Dedifferentiated amniotic fluid mesenchymal stem cell (primary cell): Measurements from ENCODE around the gene C18orf32.
A peak's percentile ranks its signal among the peaks of the same experiment; 100 is the strongest.
"Not testable (repeated sequence)": the region's sequence is repeated elsewhere in the genome, so short reads cannot be mapped to it uniquely, and the experiment has no call there.

Source experiments
- DNase-seq: peaks from one replicate; pipeline ENCODE4 v3.0.0-alpha.2; 2016; ENCODE audit errors: extremely low spot score

The C18orf32 gene

DNA sequence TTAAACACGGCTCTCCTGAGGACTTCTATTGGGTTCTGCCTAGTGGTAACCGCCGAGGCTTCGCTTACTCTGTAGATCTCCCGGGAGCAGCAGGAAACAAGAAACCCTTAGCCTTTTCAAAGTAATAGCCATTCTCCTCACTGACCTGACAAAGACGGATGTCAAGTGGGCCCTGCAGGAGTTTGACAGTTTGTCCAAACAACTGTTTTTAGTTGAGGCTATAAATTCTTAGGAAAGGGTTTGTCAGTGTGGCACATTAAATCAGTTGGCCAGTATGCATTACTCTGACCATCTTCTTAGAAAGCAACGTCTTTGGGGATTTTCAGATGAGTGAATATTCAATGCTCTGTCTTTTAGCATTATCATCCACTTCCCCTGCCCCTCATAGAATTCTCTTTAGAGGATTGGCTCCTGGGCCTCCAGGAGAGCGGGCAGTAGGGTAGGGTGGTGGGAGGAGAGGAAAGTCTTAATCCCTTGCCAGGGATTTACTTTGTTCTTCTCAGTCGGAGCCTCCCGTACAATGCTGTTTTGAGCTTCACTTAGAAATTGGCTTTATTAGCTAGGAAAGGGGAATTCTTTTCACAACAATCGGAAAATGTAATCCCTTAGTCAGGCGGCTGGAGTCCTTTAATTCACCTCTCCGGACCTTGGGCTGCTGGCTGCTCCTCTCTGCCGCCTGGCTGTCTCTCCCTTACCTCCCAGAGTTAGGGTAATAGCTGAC lies 13.3 kb upstream of the C18orf32 start:
- DNase-seq: no peak

DNA sequence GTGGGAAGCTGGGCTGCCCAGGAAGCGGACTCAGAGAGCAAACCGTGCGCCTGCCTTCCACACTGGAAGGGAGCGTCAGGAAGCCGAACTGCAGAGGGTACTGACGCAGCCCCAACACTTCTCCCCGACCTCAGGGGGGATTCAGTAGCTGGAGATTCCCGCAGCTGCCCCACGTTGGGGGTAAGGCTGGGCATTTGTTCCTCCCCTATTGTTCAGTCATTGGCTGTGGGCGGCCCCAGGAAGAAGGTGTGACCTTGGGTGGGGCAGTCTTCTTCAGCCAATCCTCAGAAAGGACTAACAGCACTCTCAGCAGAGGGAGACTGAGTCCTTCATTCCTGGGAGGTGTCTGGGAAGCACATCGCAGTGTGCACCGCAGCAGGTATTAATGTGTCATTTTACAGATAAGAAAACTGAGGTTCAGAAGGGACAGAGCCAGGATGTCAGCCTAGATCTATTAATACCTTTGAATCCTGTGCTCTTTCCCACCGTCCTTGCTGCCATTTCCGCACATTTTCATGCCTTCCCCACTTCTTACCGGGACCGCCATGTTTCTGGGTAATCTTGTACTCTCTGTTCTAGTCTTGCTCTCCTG lies 12.1 kb upstream of the C18orf32 start:
- no peak for DNase-seq

DNA sequence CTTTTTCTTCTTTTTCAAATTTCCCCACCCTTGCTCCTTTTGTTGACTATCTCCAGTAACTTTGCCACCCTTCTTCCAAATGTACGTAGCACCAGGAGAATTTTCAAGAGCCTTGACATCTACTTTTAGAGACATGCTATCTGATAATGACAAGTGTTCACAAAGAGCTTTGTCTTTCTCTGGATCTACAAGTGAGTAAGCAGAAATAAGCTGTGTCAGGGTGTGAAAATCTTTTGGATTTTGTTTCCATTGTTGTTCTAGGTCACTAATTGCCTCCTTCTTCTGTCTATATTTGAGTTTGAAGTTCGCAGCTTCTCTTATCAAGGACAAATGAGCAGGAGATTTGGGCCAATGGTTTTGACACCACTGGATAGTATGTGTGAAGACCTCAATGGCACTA lies 8.4 kb upstream of the C18orf32 start:
- DNase-seq: no peak

DNA sequence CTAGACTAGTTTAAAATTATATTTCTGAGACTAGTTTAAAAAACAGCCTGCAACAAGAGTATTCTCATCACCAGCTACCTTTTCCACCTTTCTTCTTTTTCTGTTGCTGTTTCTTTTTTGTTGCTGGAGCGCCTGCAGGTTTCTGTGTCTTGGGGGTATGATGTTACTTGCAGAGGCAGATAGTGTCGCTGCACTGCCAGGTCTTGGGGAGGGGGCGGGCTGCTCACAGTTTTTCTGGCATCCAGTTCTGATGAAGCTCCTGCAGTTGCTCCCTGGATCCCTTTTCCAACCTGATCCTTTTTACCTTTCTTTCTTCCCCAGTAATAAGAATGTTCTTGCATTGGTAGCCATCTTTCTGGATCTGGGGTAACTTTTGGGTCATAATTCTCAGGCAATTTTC lies 8.0 kb upstream of the C18orf32 start:
- DNase-seq: no peak

DNA sequence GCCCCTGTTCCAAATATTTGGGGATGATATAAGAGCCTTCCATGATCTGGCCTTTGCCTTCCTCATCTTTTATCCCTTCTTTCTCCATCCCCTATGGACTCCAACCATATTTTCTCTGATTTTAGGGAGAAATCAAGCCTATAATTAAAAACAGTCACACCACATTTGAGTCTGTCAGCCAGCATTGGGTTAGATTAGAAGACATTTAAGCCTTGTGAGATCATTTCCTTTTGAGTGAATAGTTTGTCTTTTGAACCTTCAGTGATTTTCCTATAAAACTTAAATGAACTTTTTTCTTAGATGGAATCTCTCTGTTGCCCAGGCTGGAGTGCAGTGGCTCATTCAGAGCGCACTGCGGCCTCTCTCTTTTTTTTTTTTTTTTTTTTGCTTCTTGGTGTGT lies 7.6 kb upstream of the C18orf32 start:
- no peak for DNase-seq

DNA sequence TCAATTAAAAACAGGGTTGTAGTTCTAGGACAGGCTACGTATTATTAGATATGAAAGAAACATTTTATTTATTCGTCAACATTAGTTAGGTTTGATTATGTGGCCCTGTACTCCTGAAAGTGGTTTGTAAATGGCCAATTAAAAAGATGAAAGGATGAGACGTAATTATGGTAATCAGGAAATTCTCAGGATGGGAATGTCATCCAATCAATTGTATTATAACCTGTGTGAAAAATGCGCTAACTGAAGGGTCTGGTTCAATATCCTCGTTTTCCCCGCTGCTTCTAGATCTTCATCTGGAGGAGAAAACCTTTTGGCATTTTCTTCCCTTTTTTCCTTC lies 5.6 kb upstream of the C18orf32 start:
- no peak for DNase-seq

DNA sequence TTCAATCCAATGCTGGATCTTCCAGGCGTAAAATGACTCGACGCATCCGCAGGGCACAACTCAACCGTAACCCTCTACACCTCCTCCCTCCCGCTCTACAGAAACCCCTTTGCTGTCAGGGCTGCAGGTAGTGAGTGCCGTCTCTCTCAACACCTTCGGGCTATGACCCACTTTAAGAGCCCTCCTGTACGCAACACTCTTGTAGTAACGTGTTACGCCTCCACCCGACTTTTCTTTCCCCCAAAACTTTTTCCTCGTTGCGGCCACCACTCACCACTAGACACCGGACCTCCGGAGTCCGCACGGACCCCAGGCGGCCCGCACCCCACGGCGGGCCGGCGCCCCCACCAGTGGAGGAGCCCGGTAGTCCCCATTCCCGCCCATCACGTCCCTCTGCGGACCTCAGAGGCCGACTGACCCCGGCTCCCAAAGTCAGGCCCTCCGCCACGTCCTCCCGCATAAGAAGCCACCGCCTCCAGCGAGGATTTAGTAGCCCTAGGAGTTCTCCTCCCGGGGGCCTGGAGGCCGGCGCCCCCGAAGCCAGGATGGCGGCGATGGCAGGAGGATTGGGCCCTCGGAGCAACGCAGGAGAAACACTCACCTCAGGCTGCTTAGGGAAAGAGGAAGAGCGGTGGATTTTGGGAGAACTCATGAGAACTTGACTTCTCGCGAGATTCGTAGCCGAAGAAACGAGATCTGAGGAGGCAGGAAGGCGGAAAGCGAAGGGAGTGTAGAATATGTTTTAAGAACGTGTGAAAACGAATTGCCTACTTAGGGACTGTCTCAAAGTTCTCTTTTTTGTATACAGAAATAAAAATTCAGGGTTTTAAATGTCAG lies 5.0 kb upstream of the C18orf32 start, which contains the start of gene RPL17:
RPL17 (minus strand) TSS at position 609 of the 837 bp plus-strand sequence.
- DNase-seq: peak; percentile 100

DNA sequence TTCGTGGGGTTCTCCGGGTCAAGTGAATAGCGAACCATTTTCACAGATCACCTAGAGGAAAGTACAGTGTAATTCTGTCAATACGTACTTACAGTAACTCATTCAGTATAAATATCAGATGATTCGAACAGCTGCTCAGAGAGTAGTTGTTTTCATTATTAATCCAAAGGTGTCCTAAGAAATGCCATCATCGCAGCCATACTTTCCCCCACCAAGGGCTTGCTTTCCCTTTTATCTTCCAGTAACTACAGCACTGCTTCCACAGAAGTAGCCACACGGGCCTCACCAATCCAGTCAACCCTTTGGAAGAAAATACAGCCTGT lies 4.5 kb upstream of the C18orf32 start:
- no peak for DNase-seq

DNA sequence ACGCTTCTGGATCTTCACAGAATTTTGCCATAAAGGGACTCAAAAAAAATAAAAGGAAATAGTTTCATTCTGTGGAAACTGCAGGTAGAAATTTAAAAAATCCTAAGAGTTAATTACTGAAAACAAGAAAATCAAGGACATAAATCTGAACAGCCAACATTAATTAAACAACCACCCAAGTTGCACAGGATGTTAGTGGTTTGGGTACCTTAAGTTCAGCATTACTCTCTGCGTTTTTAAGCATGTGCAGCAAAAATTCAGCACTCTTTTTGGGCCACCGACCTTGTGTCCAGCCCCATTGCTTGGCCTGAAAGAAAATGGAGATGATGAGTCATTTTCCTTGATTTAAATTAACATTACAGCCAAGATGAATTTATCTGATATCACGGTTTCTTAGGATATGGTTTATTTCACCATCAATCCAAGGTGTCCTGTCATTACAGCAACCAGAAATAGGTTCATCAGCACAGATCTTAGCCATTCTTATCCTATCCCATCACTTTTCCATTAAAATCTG lies 3.3 kb upstream of the C18orf32 start:
- no peak for DNase-seq

DNA sequence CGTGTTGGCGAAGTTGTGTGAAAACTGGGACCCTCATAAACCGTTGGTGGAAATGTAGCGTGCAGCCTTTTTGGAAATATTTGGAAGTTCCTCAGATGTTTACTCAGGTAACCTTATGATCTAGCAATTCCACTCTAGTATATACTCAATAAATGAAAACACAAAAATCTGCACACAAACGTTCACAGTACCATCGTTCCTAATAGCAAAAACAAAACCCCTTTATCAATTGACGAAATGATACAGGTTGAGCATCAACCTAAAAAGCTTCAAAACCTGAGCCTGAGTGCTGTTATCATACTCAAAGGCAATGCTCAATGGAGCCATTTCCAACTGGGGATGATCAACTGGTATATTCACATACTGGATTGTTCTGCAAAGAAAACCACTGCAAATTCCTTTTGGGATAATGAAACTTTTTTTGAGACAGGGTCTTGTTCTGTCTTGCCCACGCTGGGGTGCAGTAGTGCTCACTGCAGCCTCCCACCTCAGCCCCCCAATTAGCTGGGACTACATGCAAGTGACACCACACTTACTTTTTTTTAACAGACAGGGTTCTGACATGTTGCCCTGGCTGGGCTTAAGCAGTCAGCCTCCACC lies 777 bp upstream of the C18orf32 start:
- DNase-seq: no peak

DNA sequence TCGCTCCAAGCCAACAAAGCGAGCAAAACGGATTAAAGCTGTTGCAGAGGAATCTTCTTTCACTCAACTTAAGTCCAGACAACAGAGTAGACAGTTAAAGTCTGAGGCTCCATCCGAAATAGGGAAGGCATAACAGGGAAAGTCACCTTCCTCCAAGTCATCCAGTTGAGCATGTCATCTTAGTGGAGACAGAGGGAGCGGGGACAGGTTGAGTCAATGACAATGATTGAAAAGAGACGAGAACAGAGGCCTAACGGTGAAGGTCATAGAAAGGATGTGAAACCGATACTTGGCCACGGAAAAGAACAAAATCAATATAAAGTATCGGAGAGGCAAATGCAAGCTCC lies 455 bp downstream of the C18orf32 start:
- DNase-seq: no peak

DNA sequence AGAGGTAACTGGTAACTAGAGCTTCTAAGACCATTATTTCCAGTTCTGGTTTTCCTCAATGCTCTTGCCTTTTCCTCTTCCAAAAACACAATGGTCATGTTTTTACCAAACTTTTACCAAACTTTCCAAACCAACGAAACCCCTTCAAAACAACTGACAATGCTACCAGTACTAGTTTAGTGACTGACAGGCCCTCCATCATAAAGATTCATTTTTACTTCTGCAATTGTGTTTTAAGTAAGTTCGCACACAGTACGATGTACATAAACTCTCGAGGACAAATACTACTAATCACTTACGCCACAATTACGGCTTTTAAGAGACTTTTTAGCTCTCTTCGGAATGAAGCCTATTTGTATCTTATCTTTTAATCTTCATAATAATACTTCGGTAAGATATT lies 900 bp downstream of the C18orf32 start:
- no peak for DNase-seq

DNA sequence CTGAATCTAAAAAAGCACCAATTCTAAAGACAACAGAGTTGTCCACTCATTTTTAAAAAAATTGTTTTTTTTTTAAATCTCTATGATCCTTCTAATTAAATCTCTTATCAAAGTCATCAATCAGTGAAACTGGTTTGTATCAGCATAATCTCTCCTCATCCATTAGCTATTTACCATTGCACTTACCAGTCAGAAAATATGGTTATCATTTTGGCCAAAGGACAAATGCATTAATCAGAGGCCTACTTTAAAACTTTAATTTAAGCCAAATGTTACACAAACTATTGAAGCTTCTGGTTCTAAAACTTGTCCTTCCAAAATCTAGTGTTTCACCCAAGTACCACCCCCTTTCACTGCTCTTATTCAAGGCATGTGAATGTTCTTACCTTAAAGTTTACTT lies 3.8 kb downstream of the C18orf32 start:
- DNase-seq: no peak

DNA sequence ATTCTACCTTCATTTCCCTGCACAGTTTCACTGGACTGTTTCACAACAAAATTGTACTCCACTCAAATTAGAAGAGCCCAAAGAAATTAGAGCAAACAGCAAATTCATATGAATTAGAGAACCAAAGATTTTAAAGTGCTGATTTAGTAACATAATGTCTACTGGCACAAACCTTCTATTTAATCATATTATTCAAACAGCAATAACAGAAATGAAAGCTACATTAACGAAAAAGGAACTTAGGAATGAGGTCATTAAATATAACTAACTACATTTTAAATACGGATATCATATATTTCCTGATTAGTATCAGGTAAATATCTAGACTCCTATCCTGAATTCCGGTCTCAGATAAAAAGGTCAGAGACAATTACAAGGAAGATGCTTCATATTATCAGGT lies 5.1 kb downstream of the C18orf32 start:
- no peak for DNase-seq

DNA sequence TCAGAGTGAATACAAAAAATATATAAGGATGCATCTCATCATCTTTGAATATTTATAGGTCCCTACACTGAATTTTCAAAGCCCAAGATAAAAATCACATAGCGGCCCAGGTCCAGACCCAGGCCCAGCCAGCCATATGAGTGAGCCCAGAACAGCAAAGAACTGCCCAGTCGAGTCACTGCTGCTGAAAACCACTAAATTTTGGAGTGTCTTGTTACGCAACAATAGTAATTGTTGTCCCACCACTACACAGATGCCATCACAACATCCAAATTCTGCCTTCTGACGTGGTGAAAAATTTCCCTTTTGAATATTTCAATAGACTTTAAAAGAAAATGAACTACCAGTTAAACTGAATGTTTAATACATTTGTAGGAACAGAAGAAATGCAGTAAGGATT lies 5.7 kb downstream of the C18orf32 start:
- DNase-seq: no peak

DNA sequence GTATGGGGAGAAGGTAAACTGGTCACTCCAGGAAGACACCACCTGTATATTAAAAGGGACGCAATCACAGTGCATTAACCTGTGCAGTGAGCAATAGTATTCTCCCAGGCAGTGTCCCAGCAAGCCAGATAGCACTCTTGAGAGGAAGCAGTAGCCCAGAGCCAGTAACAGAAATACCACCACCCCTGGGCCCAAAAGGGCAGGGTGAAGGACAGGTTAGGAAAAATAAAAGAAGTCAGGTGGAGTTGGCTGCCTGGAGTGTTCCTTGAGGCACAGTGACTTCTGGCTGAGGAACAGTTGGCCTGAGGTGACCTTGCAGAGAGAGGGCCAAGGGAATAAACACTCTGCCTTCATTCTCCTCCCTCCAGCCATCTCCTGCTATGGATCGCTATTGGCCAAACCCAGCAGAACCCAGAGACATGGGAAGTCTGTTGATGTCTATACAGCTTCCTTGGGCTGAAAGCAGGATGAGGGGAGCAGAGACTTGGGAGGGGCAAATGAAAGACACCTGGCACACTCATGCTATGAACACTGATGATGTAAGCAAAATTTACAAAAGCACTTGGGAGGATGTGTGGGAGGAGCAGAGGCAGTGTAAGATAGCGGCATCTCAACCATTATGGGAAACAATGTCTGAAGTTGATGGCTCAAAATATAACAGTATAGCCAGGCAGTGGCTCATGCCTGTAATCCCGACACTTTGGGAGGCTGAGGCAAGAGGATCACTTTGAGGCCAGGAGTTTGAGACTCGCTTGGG lies 7.5 kb downstream of the C18orf32 start:
- DNase-seq: no peak

DNA sequence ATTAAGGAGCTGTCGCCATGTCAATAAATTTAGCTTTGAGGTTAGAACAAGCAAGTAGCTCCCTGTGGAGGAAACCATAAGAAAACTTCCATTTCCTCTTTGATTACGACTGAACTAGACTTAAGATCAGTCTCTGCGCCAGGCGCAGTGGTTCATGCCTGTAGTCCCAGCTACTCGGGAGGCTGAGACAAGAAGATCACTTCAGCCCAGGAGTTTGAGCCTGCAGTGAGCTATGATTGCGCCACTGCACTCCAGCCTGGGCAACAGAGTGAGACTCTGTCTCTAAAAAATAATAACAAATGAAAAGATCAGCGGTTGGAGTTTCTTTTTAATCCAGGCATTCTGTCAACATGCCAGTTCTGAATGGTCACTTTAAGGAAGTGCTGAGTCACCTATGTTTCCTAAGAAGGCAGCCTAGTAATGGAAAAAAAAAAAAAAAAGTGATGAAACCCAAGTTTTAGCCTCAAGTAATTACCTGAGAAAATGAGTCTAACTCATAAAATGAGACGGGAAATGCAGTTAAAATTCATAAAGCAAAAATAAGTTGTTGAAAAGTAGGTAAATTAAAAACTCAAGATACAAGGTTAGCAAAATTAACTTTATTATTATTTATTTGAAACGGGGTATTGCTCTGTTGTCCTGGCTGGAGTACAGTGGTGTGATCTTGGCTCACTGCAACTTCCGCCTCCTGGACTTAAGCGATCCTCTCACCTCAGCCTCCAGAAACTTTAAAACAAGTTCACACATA lies 10.2 kb downstream of the C18orf32 start:
- peak; percentile 47 for DNase-seq

DNA sequence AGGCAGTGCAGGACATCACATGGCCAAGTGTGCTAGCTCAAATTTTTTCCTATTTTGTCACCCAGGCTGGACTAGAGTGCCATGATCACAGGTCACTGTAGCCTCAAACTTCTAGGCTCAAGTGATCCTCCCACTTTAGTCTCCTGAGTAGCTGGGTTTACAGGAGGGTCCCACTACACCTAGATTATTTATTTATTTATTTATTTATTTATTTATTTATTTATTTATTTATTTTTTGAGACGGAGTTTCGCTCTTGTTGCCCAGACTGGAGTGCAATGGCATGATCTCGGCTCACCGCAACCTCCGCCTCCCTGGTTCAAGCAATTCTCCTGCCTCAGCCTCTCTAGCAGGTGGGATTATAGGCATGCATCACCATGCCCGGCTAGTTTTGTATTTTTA lies 12.1 kb downstream of the C18orf32 start:
- not testable (repeated sequence) for DNase-seq

DNA sequence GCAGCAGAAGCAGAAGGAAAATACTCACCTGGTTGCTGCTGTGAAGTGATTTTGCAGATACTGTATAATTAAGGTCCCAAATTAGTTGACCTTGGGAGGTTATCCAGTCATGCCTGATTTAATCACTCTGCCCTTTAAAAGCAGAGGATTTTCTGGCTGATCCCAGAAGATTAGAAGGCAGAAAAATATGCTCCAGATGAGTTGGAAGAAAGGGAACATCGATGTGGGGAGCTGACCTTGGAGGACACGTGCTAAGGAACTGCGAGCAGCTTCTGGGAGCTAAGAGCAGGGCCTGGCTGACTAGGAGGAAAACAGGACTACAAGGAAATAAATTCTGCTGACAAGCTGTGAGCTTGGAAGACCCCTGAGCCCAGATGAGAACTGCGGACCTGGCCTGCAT lies 13.3 kb downstream of the C18orf32 start:
- no peak for DNase-seq

DNA sequence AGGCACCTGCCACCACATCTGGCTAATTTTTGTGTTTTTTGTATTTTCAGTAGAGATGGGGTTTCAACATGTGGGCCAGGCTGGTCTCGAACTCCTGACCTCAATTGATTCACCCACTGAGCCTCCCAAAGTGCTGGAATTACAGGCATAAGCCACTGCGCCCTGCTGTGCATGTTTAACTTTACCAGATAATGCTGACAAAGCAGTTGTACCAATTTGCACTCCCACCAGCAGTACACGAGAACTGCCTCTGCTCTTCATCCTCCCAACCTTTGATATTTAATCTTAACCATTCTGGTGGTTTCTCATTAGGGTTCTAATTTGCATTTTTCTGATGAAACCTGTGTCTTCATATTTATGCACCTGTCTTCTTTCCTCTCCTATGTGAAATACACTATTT lies 14.6 kb downstream of the C18orf32 start:
- DNase-seq: no peak

DNA sequence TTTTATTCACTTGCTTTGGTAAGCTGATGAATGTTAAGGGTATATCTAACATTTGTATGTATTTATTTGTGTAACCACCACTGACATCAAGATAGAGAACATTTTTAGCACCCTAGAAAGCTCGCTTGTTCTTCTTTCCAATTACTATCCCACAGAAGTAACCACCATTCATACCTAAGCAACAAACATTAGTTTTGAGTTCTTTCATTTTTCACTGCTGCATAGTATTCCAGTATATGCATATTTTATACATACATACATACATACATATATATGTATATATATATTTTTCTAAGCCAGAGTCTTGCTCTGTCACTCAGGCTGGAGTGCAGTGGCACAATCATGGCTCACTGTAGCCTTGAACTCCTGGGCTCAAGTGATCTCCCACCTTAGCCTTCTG lies 15.5 kb downstream of the C18orf32 start:
- no peak for DNase-seq
